IPS-NIHi7 (cell line): ENCODE measurements around the gene ICA1L.

Experiments
- DNase-seq: peaks from one replicate; pipeline ENCODE4 v3.0.0; 2012; ENCODE audit warnings: mixed read lengths; ENCODE audit errors: extremely low spot score

The ICA1L gene

DNA sequence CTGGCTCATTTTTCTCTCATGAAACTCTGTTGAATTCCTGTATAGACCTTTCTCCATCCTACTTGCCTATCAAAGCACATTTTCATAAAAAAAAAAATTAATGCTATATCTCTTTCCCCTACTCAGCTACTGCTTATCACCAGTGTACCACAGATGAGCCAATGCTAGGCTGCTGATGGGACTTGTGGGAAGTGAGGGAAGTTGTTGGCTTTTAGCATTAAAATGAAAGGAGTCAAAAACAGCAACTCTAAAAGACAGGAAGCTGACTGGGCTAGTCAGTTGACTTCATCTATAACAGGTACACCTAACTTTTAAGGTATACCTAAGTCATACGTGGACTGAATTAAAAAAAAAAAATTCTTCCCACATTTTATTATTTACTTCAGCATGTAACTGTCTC lies 134.7 kb downstream of the ICA1L start:
- no peak for DNase-seq

DNA sequence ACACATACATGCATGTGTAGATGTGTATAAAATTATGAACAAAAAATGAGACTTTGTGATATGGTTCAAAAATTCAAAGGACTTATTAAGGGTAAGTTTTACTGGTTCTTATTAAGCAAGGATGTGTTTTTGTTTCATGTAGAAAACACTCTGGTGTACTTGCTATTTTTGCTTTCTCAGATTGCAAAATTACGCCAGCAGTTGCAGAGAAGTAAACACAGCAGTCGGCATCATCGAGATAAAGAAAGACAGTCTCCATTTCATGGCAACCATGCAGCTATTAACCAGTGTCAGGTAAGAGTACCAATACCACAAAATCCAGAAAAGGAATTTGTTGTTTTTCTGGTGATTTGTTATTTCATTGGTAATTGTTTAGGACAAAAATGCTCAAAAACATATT lies 145.5 kb downstream of the ICA1L start:
- DNase-seq: no peak

DNA sequence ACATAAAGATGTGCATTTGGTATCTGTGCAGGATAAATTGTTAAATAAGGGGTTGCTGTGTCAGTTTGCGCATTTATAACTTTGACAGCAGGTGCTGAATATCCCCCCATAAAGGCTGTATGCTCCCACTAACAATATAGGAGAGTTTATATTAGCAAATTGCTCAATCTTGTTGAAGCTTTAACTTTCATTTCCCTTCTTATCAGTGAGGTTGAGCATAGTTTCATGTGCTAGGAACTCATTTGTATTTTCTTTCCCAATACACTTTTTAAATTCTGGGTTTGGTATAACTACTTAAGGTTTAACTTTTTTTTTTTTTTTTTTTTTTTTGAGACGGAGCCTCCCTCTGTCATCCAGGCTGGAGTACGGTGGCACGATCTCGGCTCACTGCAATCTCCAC lies 147.8 kb downstream of the ICA1L start:
- DNase-seq: no peak
